Activated B cell treated with CpG ODN at 0.5 μM for 24 hours (primary cell): ENCODE data around the gene SPRR4. TPM values are rescaled to one million over a fixed set of nuclear protein-coding genes. Genes with fewer than 3 reads are reported as not detected.

Experiments
- ATAC-seq: fragments of 200-7000 bp; cut with Tn5 transposase; one replicate; pipeline ENCODE4 v1.10.0; 2021; ENCODE audit warnings: low read depth, mild to moderate bottlenecking, moderate library complexity
- CTCF ChIA-PET: fragments of 350-600 bp; sonication (Branson Sonifier 250); formaldehyde crosslinking; loops from one replicate; lab custom pipeline; 2021; ENCODE audit warnings: antibody characterized with exemption; lab: Charles Lee
- POLR2A ChIA-PET: fragments of 350-600 bp; sonication (Branson Sonifier 250); formaldehyde crosslinking; loops from one replicate; lab custom pipeline; 2021; ENCODE audit warnings: antibody characterized with exemption; lab: Charles Lee
- DNase-seq: peaks from one replicate; pipeline ENCODE4 v3.0.0; 2022
- H3K27ac Mint-ChIP-seq: one replicate; pipeline ENCODE4 v1.8.0; 2020; ENCODE audit warnings: mixed read lengths
- H3K27me3 Mint-ChIP-seq: one replicate; pipeline ENCODE4 v1.8.0; 2021; ENCODE audit warnings: mixed read lengths
- H3K36me3 Mint-ChIP-seq: one replicate; pipeline ENCODE4 v1.8.0; 2021; ENCODE audit warnings: low read depth, mixed read lengths
- H3K4me1 Mint-ChIP-seq: one replicate; pipeline ENCODE4 v1.8.0; 2021; ENCODE audit warnings: mixed read lengths
- H3K4me3 Mint-ChIP-seq: one replicate; pipeline ENCODE4 v1.8.0; 2020; ENCODE audit warnings: mild to moderate bottlenecking, mixed read lengths
- H3K9me3 Mint-ChIP-seq: one replicate; pipeline ENCODE4 v1.8.0; 2020; ENCODE audit warnings: mixed read lengths
- intact Hi-C: fragments of 100-400 bp; cut with micrococcal nuclease; formaldehyde crosslinking; loops from one replicate; pipeline ENCODE4 v1.15.1; 2024
- total RNA-seq: library from RNA; stranded (reverse); gene quantifications from 2 replicates; pipeline ENCODE4 v1.2.3, GENCODE V29; 2022
- TF ChIP-seq, protein P1 (sequence below): fragments of 200-600 bp; IDR thresholded peaks from one replicate; pipeline ENCODE4 v1.8.0; 2022; ENCODE audit warnings: antibody characterized with exemption, mild to moderate bottlenecking

The SPRR4 gene
- total RNA-seq, 1 donor from 2014 or later, result not detected

DNA sequence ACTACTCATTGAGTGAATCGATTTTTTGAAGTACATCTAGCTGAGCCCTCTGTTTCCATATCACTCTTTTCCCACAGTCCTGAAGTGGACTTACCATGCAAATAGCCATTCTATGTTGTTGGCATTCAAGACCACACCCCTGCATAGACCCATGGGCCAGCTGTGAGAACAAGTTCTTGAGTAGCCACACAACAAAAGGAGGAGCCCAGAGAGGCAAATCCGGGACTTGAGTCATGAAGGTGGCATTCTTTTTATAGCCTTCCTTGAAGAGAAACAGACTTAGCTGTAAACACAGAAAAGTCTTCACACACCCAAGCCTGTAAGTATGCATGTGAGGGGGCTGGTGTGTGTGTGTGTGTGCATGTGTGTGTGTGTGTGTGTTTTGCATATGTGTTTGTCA is 37.3 kb upstream of the SPRR4 start:
- ChIA-PET CTCF (no interaction called here), POLR2A (no interaction called here)
- peaks cover 15% of the 10 kb centered on the region for H3K27me3 Mint-ChIP-seq
- DNase-seq (no peak), ATAC-seq (no peak)
- H3K36me3 Mint-ChIP-seq, result no peaks in the 10 kb centered on the region
- no peaks in the 10 kb centered on the region for H3K4me1 Mint-ChIP-seq
- intact Hi-C loops, result no loop called here
- no peak overlapping the region for H3K4me3 Mint-ChIP-seq
- TF ChIP-seq, protein P1, sequence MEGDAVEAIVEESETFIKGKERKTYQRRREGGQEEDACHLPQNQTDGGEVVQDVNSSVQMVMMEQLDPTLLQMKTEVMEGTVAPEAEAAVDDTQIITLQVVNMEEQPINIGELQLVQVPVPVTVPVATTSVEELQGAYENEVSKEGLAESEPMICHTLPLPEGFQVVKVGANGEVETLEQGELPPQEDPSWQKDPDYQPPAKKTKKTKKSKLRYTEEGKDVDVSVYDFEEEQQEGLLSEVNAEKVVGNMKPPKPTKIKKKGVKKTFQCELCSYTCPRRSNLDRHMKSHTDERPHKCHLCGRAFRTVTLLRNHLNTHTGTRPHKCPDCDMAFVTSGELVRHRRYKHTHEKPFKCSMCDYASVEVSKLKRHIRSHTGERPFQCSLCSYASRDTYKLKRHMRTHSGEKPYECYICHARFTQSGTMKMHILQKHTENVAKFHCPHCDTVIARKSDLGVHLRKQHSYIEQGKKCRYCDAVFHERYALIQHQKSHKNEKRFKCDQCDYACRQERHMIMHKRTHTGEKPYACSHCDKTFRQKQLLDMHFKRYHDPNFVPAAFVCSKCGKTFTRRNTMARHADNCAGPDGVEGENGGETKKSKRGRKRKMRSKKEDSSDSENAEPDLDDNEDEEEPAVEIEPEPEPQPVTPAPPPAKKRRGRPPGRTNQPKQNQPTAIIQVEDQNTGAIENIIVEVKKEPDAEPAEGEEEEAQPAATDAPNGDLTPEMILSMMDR, result no peak
- H3K9me3 Mint-ChIP-seq, result no peaks in the 10 kb centered on the region
- no peak overlapping the region for H3K27ac Mint-ChIP-seq

DNA sequence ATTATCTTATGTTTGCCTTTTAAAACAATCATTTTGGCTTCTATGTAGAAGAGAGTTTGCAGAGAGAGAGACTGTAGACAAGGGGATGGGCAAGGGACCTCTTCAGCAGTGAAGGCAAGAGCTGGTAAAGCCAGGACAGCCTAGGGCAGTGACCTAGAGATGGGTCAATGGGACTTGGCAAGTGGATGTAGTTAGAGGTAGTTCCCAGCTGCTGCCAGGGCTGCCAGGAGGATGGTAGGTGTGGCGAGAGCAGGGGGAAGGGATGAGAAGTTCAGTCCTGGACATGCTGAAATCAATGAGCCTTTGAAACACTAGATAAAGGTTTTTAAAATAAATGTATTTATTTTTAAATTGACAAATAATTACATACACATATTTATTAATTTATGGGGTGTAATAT is 29.8 kb upstream of the SPRR4 start:
- ChIA-PET POLR2A (no interaction called here), CTCF (no interaction called here)
- Mint-ChIP-seq H3K36me3 (no peaks in the 10 kb centered on the region), H3K4me1 (no peaks in the 10 kb centered on the region), H3K9me3 (no peaks in the 10 kb centered on the region), H3K4me3 (no peak overlapping the region), H3K27ac (no peak overlapping the region), H3K27me3 (peaks cover 4% of the 10 kb centered on the region)
- TF ChIP-seq, protein P1, result no peak
- DNase-seq (no peak), ATAC-seq (no peak)
- intact Hi-C loops, result no loop called here

DNA sequence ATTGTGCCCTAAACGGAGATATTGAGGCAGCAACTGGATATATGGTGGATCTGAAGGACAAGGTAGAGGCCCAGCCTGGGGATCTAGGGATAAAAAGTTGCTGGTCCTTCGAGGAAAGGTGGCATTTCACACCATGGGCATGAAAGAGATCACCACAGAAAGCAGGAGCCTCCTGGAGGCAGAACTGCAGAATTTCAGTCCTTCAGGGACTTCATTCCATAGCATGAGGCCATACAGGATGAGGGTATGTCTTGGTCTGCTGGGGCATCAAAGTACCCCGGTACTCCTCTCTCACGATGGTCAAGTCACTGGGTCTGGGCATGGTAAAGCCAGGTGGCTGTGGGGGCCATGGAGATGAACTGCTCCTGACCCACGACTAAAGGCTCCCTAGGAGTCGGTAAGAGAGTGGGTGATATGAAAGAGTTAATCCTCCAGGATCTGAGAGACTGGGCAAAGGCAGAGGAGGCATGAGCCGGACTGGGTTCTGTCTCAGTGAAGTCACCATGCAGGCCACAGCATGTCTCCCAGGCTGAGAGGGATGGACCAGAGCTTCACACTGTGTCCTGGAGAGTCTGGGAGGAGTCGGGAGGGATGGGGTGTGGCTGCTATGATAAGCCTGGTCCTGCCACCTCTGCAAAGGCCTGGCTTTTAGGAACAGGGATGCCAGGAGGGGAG is 29.3 kb upstream of the SPRR4 start:
- no peak for ATAC-seq
- POLR2A ChIA-PET, result no interaction called here

DNA sequence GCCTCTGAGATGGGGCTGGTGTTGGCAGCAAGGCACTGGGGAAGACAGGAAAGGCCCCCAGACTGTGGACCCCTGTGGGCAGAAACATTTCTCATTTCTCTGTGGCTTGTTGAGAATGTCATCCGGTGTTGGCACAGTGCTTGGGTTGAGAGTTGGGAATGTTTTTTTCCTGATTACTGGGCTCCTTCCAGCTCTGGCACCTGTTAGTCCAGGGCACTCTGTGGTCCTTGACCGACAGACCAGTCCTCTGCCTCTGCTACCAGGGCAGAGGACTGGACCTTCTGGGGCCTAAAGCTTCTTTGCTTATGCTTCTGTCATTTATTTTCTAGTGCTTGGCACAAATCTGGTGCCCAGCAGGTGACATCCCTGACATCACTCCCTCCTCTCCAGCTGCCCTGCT is 28.3 kb upstream of the SPRR4 start:
- intact Hi-C loops, result no loop called here
- TF ChIP-seq, protein P1, result no peak

More for the DNA sequence above, 29.3 kb upstream of the SPRR4 start:
- intact Hi-C loops, result no loop called here
- CTCF ChIA-PET, result no interaction called here
- TF ChIP-seq, protein P1, result no peak
- no peaks in the 10 kb centered on the region for H3K9me3 Mint-ChIP-seq
- H3K4me3 Mint-ChIP-seq, result no peak overlapping the region
- no peaks in the 10 kb centered on the region for H3K4me1 Mint-ChIP-seq
- H3K27ac Mint-ChIP-seq, result no peak overlapping the region
- H3K27me3 Mint-ChIP-seq, result peaks cover 3% of the 10 kb centered on the region
- DNase-seq, result no peak
- no peaks in the 10 kb centered on the region for H3K36me3 Mint-ChIP-seq

DNA sequence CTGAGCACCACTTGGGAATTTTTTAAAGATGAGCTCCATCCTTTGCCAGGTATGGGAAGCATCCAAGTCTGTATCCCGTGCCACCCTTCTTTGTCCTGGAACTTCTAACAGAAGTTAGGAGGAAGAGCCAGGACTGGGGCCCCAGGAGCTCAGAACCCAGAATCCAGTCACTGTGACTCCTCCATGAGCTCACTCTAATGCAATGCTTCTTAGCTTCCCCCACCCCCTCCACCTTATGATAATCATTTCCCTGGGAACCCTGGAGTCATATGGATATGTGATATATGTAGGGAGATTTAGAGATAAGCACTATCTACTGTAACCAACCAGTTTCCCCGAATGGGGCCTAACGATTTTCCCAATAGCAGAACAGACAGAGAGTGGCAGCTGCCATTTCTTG is 24.2 kb upstream of the SPRR4 start:
- intact Hi-C loops, result no loop called here
- CTCF ChIA-PET, result no interaction called here
- Mint-ChIP-seq H3K27ac (no peak overlapping the region), H3K36me3 (no peaks in the 10 kb centered on the region), H3K4me1 (no peaks in the 10 kb centered on the region), H3K27me3 (peaks cover 11% of the 10 kb centered on the region), H3K9me3 (no peaks in the 10 kb centered on the region), H3K4me3 (no peak overlapping the region)
- TF ChIP-seq, protein P1, result no peak
- POLR2A ChIA-PET, result no interaction called here
- ATAC-seq, result no peak
- DNase-seq, result no peak

More for the DNA sequence above, 28.3 kb upstream of the SPRR4 start:
- Mint-ChIP-seq H3K4me3 (no peak overlapping the region), H3K27ac (no peak overlapping the region), H3K36me3 (no peaks in the 10 kb centered on the region), H3K9me3 (no peaks in the 10 kb centered on the region), H3K27me3 (peaks cover 4% of the 10 kb centered on the region), H3K4me1 (no peaks in the 10 kb centered on the region)
- ATAC-seq, result no peak
- ChIA-PET CTCF (no interaction called here), POLR2A (no interaction called here)
- no peak for DNase-seq
